ENCODE results near the gene U2AF2.

GRCh38 chr19:55616395-55616875 lies 38.4 kb upstream of the U2AF2 start:
- TF ChIP-seq POLR2A (IDR thresholded peaks at IDR 0.05) (no peak), CTCF (IDR thresholded peaks at IDR 0.05) (no peak)

All from Peyer's patch (tissue), 4 donors.